COLO668 (cell line): ENCODE measurements around the gene SF1.

Experiments used
- DNase-seq: peaks from one replicate; lab custom pipeline; 2025; ENCODE audit not compliant: unreplicated experiment; lab: John Stamatoyannopoulos, UW

Gene SF1

GRCh38 chr11:64714666-64715065 lies 63.7 kb downstream of the SF1 start:
- DNase-seq: no peak
